KMS-11 (cell line): Measurements from ENCODE around the gene RPL7A.
"Not testable (repeated sequence)": the region's sequence is repeated elsewhere in the genome, so short reads cannot be mapped to it uniquely, and the experiment has no call there.

Source experiments
- H2AFZ ChIP-seq: fragments of 200-600 bp; sonication (generic); 2 replicates; pipeline ENCODE4 v1.6.1; 2016; ENCODE audit warnings: antibody characterized with exemption, mixed run types, low read depth
- H3K27ac ChIP-seq: fragments of 200-600 bp; sonication (generic); 2 replicates; pipeline ENCODE4 v1.6.1; 2016; ENCODE audit warnings: mild to moderate bottlenecking, mixed run types
- H3K27me3 ChIP-seq: fragments of 200-600 bp; sonication (generic); 2 replicates; pipeline ENCODE4 v1.6.1; 2017; ENCODE audit warnings: mild to moderate bottlenecking, low read depth, mixed run types, moderate library complexity; ENCODE audit not compliant: insufficient read depth
- H3K36me3 ChIP-seq: fragments of 200-600 bp; sonication (generic); 2 replicates; pipeline ENCODE4 v1.6.1; 2017; ENCODE audit warnings: mild to moderate bottlenecking, mixed run types; ENCODE audit not compliant: insufficient read depth
- H3K4me1 ChIP-seq: fragments of 200-600 bp; sonication (generic); 2 replicates; pipeline ENCODE4 v1.6.1; 2016; ENCODE audit warnings: mild to moderate bottlenecking, low read depth, mixed run types; ENCODE audit not compliant: poor library complexity, severe bottlenecking
- H3K4me2 ChIP-seq: fragments of 200-600 bp; sonication (generic); 2 replicates; pipeline ENCODE4 v1.7.0; 2016; ENCODE audit warnings: mild to moderate bottlenecking, mixed run types
- H3K4me3 ChIP-seq: fragments of 200-600 bp; sonication (generic); IDR thresholded peaks from 2 replicates; pipeline ENCODE4 v1.6.1; 2017; ENCODE audit warnings: low read depth, low read length, mixed read lengths; ENCODE audit not compliant: insufficient read depth
- H3K79me2 ChIP-seq: fragments of 200-600 bp; sonication (generic); 2 replicates; pipeline ENCODE4 v1.6.1; 2016; ENCODE audit warnings: low read depth, mixed run types; ENCODE audit not compliant: insufficient read depth
- H3K9ac ChIP-seq: fragments of 200-600 bp; sonication (generic); 2 replicates; pipeline ENCODE4 v1.6.1; 2016; ENCODE audit warnings: mild to moderate bottlenecking, mixed run types
- H4K20me1 ChIP-seq: fragments of 200-600 bp; sonication (generic); 2 replicates; pipeline ENCODE4 v1.6.1; 2016; ENCODE audit warnings: mild to moderate bottlenecking, mixed run types; ENCODE audit not compliant: insufficient read depth
- TF ChIP-seq, protein P1 (sequence below): fragments of 200-600 bp; sonication (generic); conservative IDR thresholded peaks from 2 replicates; pipeline ENCODE4 v1.6.1; 2017; ENCODE audit warnings: low read depth, mild to moderate bottlenecking, antibody characterized with exemption, low read length, moderate library complexity, mixed read lengths

The RPL7A gene

GRCh38 chr9:133387680-133388079, 39.7 kb downstream of the RPL7A start:
- Histone ChIP-seq H3K79me2 (no peaks in the 10 kb centered on the region), H3K36me3 (no peaks in the 10 kb centered on the region), H2AFZ (no peak overlapping the region), H3K4me1 (no peaks in the 10 kb centered on the region), H3K4me2 (no peak overlapping the region), H4K20me1 (no peaks in the 10 kb centered on the region), H3K9ac (no peak overlapping the region), H3K27me3 (peaks cover 39% of the 10 kb centered on the region), H3K27ac (no peak overlapping the region), H3K4me3 (no peak overlapping the region)
- TF ChIP-seq, protein P1, sequence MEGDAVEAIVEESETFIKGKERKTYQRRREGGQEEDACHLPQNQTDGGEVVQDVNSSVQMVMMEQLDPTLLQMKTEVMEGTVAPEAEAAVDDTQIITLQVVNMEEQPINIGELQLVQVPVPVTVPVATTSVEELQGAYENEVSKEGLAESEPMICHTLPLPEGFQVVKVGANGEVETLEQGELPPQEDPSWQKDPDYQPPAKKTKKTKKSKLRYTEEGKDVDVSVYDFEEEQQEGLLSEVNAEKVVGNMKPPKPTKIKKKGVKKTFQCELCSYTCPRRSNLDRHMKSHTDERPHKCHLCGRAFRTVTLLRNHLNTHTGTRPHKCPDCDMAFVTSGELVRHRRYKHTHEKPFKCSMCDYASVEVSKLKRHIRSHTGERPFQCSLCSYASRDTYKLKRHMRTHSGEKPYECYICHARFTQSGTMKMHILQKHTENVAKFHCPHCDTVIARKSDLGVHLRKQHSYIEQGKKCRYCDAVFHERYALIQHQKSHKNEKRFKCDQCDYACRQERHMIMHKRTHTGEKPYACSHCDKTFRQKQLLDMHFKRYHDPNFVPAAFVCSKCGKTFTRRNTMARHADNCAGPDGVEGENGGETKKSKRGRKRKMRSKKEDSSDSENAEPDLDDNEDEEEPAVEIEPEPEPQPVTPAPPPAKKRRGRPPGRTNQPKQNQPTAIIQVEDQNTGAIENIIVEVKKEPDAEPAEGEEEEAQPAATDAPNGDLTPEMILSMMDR: no peak

GRCh38 chr9:133389025-133389557, 41.1 kb downstream of the RPL7A start:
- peaks cover 43% of the 10 kb centered on the region for H3K27me3 ChIP-seq
- TF ChIP-seq, protein P1: no peak
- H4K20me1 ChIP-seq: no peaks in the 10 kb centered on the region
- no peak overlapping the region for H2AFZ ChIP-seq
- no peak overlapping the region for H3K4me2 ChIP-seq
- no peak overlapping the region for H3K27ac ChIP-seq
- H3K36me3 ChIP-seq: no peaks in the 10 kb centered on the region
- no peaks in the 10 kb centered on the region for H3K79me2 ChIP-seq
- H3K4me3 ChIP-seq: no peak overlapping the region
- no peaks in the 10 kb centered on the region for H3K4me1 ChIP-seq
- H3K9ac ChIP-seq: no peak overlapping the region

- Histone ChIP-seq H3K36me3 (no peaks in the 10 kb centered on the region), H3K79me2 (no peaks in the 10 kb centered on the region), H4K20me1 (no peaks in the 10 kb centered on the region), H3K27ac (no peak overlapping the region), H3K9ac (no peak overlapping the region), H2AFZ (no peak overlapping the region), H3K27me3 (peaks cover 46% of the 10 kb centered on the region), H3K4me1 (no peaks in the 10 kb centered on the region), H3K4me2 (no peak overlapping the region), H3K4me3 (no peak overlapping the region)
- TF ChIP-seq, protein P1: no peak
Measured at GRCh38 chr9:133389562-133389961, 41.5 kb downstream of the RPL7A start.

DNA sequence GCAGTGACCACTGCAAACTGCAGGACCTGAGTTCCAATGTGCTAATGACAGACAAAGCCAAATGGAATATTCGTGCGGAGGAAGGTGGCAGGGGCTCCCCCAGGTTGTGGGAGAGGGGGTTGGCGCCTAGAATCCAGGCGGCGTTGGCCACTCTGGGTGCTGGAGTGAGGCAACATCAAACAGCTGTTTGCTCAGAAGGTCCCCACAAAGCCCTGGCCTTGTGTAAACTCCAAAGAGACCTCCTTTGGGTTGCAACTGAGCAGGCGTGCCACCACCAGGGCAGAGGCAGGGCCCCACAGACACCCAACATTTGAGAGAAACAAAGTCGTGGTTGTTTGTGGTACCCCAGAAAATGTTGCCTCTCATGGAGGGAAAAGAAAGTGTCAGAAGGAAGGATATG, 42.7 kb downstream of the RPL7A start:
- Histone ChIP-seq H4K20me1 (no peaks in the 10 kb centered on the region), H3K79me2 (no peaks in the 10 kb centered on the region), H3K4me2 (no peak overlapping the region), H3K9ac (no peak overlapping the region), H3K27me3 (peaks cover 55% of the 10 kb centered on the region), H3K4me3 (no peak overlapping the region), H3K4me1 (no peaks in the 10 kb centered on the region), H3K27ac (no peak overlapping the region), H3K36me3 (no peaks in the 10 kb centered on the region), H2AFZ (no peak overlapping the region)
- TF ChIP-seq, protein P1: no peak

DNA sequence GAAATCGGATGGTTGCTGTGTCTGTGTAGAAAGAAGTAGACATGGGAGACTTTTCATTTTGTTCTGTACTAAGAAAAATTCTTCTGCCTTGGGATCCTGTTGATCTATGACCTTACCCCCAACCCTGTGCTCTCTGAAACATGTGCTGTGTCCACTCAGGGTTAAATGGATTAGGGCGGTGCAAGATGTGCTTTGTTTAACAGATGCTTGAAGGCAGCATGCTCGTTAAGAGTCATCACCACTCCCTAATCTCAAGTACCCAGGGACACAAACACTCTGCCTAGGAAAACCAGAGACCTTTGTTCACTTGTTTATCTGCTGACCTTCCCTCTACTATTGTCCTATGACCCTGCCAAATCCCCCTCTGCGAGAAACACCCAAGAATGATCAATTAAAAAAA, 43.4 kb downstream of the RPL7A start:
- not testable (repeated sequence) for H3K27ac ChIP-seq, H3K4me2 ChIP-seq

GRCh38 chr9:133392308-133392707, 44.3 kb downstream of the RPL7A start:
- not testable (repeated sequence) for H3K4me3 ChIP-seq, H4K20me1 ChIP-seq, H3K4me2 ChIP-seq, H3K36me3 ChIP-seq, H3K4me1 ChIP-seq, H3K9ac ChIP-seq, H3K27ac ChIP-seq, H2AFZ ChIP-seq, H3K79me2 ChIP-seq
- H3K27me3 ChIP-seq: peaks cover 57% of the 10 kb centered on the region

More for the DNA sequence above, 43.4 kb downstream of the RPL7A start:
- not testable (repeated sequence) for H4K20me1 ChIP-seq, H3K9ac ChIP-seq, H3K4me1 ChIP-seq, H2AFZ ChIP-seq, H3K4me3 ChIP-seq, H3K36me3 ChIP-seq, H3K79me2 ChIP-seq
- peaks cover 57% of the 10 kb centered on the region for H3K27me3 ChIP-seq
